Fibroblast of villous mesenchyme (primary cell): ENCODE results near the gene CHD5. TPM values are rescaled to one million over a fixed set of nuclear protein-coding genes. Genes with fewer than 3 reads are reported as not detected.
A peak's percentile ranks its signal among the peaks of the same experiment; 100 is the strongest.

Source experiments
- DNase-seq: peaks from one replicate; pipeline ENCODE4 v3.0.0-alpha.2; 2010; ENCODE audit warnings: low read depth
- H3K4me3 ChIP-seq: 2 replicates; pipeline ENCODE4 v1.5.1; 2011; ENCODE audit warnings: low read depth, mild to moderate bottlenecking, low read length
- total RNA-seq: library from RNA; depleted of rRNA; stranded (reverse); fragments of >200 nt; gene quantifications from 2 replicates; pipeline ENCODE4 v1.2.3, GENCODE V29; 2012
- TF ChIP-seq, protein P1 (sequence below): IDR thresholded peaks from 2 replicates; pipeline ENCODE4 v1.5.1; 2012; ENCODE audit warnings: low read depth, mild to moderate bottlenecking, low read length; ENCODE audit not compliant: insufficient read depth

CHD5 gene
- total RNA-seq, 1 donor: under 0.01 TPM

DNA sequence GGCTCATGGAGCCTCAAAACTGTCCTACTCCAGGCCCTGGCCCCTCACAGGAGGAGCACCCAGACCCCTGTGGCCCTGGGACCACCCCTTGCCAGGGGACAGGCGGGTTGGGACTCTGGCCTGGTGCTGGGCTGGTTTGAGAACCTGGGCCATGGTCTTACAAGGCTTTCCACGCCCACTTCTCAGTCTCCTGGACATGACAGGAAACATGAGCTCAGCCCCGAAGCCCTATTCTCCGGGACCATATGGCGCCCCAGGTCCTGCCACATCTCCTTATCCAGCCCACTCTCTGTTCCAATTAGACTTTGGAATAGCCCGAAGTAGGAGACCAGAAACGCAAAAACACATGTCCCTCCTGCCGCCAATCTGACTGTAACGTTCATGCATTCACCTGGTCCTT lies 86.5 kb downstream of the CHD5 start:
- H3K4me3 ChIP-seq: no peak overlapping the region
- DNase-seq: no peak
- TF ChIP-seq, protein P1, sequence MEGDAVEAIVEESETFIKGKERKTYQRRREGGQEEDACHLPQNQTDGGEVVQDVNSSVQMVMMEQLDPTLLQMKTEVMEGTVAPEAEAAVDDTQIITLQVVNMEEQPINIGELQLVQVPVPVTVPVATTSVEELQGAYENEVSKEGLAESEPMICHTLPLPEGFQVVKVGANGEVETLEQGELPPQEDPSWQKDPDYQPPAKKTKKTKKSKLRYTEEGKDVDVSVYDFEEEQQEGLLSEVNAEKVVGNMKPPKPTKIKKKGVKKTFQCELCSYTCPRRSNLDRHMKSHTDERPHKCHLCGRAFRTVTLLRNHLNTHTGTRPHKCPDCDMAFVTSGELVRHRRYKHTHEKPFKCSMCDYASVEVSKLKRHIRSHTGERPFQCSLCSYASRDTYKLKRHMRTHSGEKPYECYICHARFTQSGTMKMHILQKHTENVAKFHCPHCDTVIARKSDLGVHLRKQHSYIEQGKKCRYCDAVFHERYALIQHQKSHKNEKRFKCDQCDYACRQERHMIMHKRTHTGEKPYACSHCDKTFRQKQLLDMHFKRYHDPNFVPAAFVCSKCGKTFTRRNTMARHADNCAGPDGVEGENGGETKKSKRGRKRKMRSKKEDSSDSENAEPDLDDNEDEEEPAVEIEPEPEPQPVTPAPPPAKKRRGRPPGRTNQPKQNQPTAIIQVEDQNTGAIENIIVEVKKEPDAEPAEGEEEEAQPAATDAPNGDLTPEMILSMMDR: no peak

DNA sequence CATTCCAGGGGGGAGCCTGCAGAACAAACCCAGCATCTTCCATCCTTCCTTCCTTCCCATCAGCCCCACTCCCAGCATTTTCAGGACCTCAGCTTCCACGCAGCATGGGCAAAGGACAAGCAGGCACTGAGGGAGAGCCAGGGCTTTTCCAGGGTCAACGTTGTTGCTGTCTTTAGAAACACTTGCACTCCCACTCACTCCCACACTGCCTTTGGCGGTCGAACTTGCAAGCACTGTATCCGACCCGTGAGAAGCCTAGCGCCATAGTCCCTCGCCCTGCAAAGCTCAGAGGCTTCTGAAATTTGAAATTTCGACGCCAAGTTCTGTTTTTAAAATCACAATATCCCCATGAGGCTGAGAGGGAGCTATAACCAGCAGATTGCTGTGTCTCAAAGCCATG lies 87.0 kb downstream of the CHD5 start:
- H3K4me3 ChIP-seq: no peak overlapping the region
- DNase-seq: peak; percentile 19
- TF ChIP-seq, protein P1: no peak

DNA sequence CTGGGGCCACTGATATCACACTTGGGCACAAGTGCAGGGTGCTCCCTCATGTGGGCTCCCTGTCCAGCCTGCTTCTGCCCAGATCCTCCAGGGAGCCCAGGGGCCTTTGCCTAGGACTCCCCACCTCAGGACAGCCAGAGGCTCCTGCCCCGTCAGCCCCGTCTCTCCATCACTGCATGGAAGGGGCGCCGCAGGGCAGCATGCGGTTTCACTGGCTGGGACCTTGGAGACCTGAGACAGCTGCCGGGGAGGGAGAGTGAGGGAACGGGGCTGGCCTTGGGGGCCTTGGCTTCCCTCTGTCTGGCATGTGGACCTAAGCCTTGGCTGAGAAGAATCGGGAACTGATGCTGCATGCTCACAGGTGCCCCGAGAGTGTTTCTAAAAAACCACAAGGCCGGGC lies 87.9 kb downstream of the CHD5 start:
- TF ChIP-seq, protein P1: no peak
- no peak for DNase-seq
- H3K4me3 ChIP-seq: no peak overlapping the region

DNA sequence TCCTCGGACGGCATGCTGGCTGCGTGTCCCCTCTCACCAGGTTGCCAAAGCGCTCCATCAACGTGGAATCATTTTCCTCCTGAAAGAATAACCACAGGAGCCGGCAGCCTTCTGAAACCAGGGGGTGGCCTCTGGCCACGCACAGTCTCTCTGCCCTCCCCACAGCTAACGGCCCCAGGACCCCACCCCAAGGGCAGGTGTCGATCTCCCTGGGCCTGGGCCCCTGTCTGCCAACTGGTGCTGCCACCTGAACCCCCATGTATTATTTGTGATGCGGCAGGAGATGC lies 88.4 kb downstream of the CHD5 start:
- TF ChIP-seq, protein P1: no peak
- no peak for DNase-seq
- no peak overlapping the region for H3K4me3 ChIP-seq

DNA sequence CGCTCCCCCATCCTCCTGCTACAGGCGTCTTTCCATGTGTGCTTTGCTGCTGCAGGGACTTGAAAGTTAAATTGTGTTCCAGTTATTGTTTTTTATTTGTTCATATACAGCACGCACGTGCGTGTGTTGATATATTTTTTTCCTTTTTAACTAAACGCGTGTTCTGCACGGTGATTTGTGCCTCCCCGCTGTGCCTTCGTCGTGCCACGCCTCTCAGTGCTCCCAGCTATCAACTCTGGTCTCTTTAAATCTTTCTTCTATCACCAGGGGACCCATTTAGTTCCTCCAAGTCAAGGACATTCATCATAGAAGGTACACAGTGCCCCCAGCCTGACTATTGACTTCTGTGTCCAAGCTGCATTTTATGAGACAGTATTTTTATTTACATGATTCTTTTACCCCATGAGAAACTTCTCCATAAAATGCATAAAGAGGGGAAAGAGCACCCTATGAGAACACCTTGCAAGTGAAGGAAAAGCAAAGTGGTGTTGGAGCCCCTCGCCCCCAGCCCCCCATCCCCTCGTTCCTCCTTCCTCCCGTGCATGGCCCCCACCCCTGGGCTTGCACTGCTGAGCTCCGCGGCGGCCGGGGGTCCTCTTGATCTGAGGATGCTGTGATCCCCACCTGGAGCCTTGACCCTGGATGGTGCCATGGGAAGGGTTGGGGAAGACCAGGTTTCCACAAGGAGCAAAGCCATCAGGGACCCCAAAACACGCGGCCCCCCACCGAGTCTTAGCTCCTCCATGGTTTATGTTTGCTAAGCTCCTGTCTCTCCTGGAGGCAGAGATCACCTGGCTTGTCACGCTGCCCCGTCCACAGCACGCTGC lies 88.9 kb downstream of the CHD5 start:
- H3K4me3 ChIP-seq: no peak overlapping the region
- TF ChIP-seq, protein P1: no peak
- no peak for DNase-seq

DNA sequence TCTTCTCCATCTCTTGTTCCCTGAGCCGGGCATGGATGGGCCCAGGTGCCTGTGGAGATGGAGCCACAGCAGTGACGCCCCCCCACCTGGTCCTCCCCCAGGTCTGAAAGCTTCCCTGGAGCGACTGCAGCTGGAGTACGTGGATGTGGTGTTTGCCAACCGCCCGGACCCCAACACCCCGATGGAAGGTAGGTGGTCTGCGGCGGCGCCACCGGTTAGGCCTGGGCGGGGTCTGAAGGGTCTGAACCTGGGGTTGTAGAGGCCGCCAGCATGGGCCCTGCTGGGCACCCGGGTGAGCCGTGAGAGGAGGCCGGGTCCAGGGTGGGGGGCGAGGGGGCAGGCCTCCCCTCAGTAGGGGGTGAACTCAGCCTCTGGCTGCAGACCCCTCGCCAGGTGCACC lies 89.8 kb downstream of the CHD5 start:
- DNase-seq: no peak
- no peak overlapping the region for H3K4me3 ChIP-seq
- TF ChIP-seq, protein P1: no peak

DNA sequence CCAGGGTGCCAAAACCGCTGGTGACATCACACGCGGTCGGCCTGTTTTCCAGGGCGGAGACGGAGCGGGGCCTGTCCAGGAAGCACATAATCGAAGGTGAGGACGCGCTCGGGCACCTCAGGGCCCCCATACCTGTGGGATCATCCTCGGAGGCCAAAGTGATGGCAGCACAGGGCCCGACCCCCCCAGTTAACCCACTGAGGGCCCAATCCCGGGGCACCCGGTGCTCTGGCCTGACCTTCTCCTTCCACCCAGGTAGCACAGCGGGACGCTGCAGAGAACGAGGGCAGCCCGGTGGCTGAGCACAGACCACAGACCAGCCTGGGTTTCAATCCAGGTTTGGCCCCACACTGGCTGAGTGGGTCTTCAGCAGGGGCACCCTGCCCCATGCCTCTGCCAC lies 91.2 kb downstream of the CHD5 start:
- TF ChIP-seq, protein P1: no peak
- H3K4me3 ChIP-seq: no peak overlapping the region
- DNase-seq: no peak
